H9 (cell line): ENCODE results near the gene TM9SF2. TPM values are rescaled to one million over a fixed set of nuclear protein-coding genes. Genes with fewer than 3 reads are reported as not detected.

Source experiments
- DNase-seq: peaks from one replicate; pipeline ENCODE4 v3.0.0-alpha.2; 2017
- H2AFZ ChIP-seq: one replicate; pipeline ENCODE4 v1.6.1; 2013; ENCODE audit warnings: mild to moderate bottlenecking, low read length, control low read depth, moderate library complexity
- H2AK5ac ChIP-seq: 2 replicates; pipeline ENCODE4 v1.6.1; 2013; ENCODE audit warnings: low read length, control low read depth, mixed read lengths; ENCODE audit not compliant: insufficient read length
- H2BK120ac ChIP-seq: one replicate; pipeline ENCODE4 v1.6.1; 2013; ENCODE audit warnings: low read depth, mild to moderate bottlenecking, low read length, control low read depth, inconsistent platforms; ENCODE audit not compliant: poor library complexity, severe bottlenecking
- H2BK12ac ChIP-seq: 2 replicates; pipeline ENCODE4 v1.6.1; 2013; ENCODE audit warnings: low read length, control low read depth, mixed read lengths, low read depth; ENCODE audit not compliant: insufficient read length
- H2BK15ac ChIP-seq: 2 replicates; pipeline ENCODE4 v1.6.1; 2013; ENCODE audit warnings: low read depth, low read length, control low read depth
- H2BK20ac ChIP-seq: one replicate; pipeline ENCODE4 v1.6.1; 2013; ENCODE audit warnings: low read depth, mild to moderate bottlenecking, low read length, control low read depth, inconsistent platforms; ENCODE audit not compliant: poor library complexity, severe bottlenecking
- H2BK5ac ChIP-seq: 2 replicates; pipeline ENCODE4 v1.6.1; 2013; ENCODE audit warnings: low read length, control low read depth, mixed read lengths; ENCODE audit not compliant: insufficient read length
- H3K14ac ChIP-seq: 2 replicates; pipeline ENCODE4 v1.6.1; 2013; ENCODE audit warnings: low read length, control low read depth; ENCODE audit not compliant: insufficient read depth
- H3K18ac ChIP-seq: 2 replicates; pipeline ENCODE4 v1.6.1; 2013; ENCODE audit warnings: low read depth, mild to moderate bottlenecking, mixed read lengths, low read length, control low read depth; ENCODE audit not compliant: insufficient read length
- H3K23ac ChIP-seq: 2 replicates; pipeline ENCODE4 v1.6.1; 2013; ENCODE audit warnings: low read length, control low read depth, mixed read lengths, low read depth; ENCODE audit not compliant: insufficient read length
- H3K23me2 ChIP-seq: 2 replicates; pipeline ENCODE4 v1.6.1; 2013; ENCODE audit warnings: low read depth, mild to moderate bottlenecking, mixed read lengths, low read length, control low read depth; ENCODE audit not compliant: insufficient read length, poor library complexity, severe bottlenecking
- H3K27ac ChIP-seq: 2 replicates; pipeline ENCODE4 v1.5.1; 2013; ENCODE audit warnings: low read length, control low read depth, mixed read lengths, low read depth; ENCODE audit not compliant: insufficient read length
- H3K27me3 ChIP-seq: 2 replicates; pipeline ENCODE4 v1.6.1; 2013; ENCODE audit warnings: low read length, control low read depth, inconsistent platforms; ENCODE audit not compliant: insufficient read depth
- H3K4ac ChIP-seq: 2 replicates; pipeline ENCODE4 v1.6.1; 2013; ENCODE audit warnings: low read depth, mild to moderate bottlenecking, control low read depth, inconsistent platforms, low read length, moderate library complexity
- H3K4me1 ChIP-seq: 2 replicates; pipeline ENCODE4 v1.6.1; 2013; ENCODE audit warnings: low read length, control low read depth, inconsistent platforms; ENCODE audit not compliant: insufficient read depth
- H3K4me2 ChIP-seq: 2 replicates; pipeline ENCODE4 v1.6.1; 2013; ENCODE audit warnings: low read length, control low read depth, mixed read lengths; ENCODE audit not compliant: insufficient read length, insufficient read depth
- H3K56ac ChIP-seq: 2 replicates; pipeline ENCODE4 v1.6.1; 2013; ENCODE audit warnings: low read depth, mild to moderate bottlenecking, mixed read lengths, low read length, control low read depth; ENCODE audit not compliant: insufficient read length
- H3K79me1 ChIP-seq: 2 replicates; pipeline ENCODE4 v1.6.1; 2013; ENCODE audit warnings: low read depth, mild to moderate bottlenecking, moderate library complexity, low read length, control low read depth, inconsistent platforms; ENCODE audit not compliant: insufficient read depth, poor library complexity, severe bottlenecking
- H3K79me2 ChIP-seq: 2 replicates; pipeline ENCODE4 v1.6.1; 2013; ENCODE audit warnings: low read length, control low read depth, inconsistent platforms; ENCODE audit not compliant: insufficient read depth
- H3K9ac ChIP-seq: 2 replicates; pipeline ENCODE4 v1.6.1; 2013; ENCODE audit warnings: low read length, control low read depth, mixed read lengths; ENCODE audit not compliant: insufficient read length; ENCODE audit errors: extremely low read depth
- H3K9me3 ChIP-seq: one replicate; pipeline ENCODE4 v1.6.1; 2013; ENCODE audit warnings: low read depth, low read length, inconsistent platforms; ENCODE audit not compliant: control insufficient read depth
- H3T11ph ChIP-seq: one replicate; pipeline ENCODE4 v1.6.1; 2013; ENCODE audit warnings: mild to moderate bottlenecking, low read length, control low read depth, inconsistent platforms
- H4K20me1 ChIP-seq: one replicate; pipeline ENCODE4 v1.6.1; 2013; ENCODE audit not compliant: control insufficient read depth, insufficient read length, insufficient read depth
- H4K5ac ChIP-seq: 2 replicates; pipeline ENCODE4 v1.6.1; 2013; ENCODE audit warnings: low read depth, mild to moderate bottlenecking, mixed read lengths, low read length, control low read depth; ENCODE audit not compliant: insufficient read length
- H4K8ac ChIP-seq: replicated peaks from 2 replicates; pipeline ENCODE4 v1.6.1; 2013; ENCODE audit warnings: low read length, control low read depth, mixed read lengths, low read depth; ENCODE audit not compliant: insufficient read length
- H4K91ac ChIP-seq: 2 replicates; pipeline ENCODE4 v1.6.1; 2013; ENCODE audit warnings: low read depth, mild to moderate bottlenecking, moderate library complexity, mixed read lengths, low read length, control low read depth; ENCODE audit not compliant: insufficient read length
- H3K27ac Mint-ChIP-seq, 3 experiments: 2 replicates in 2 of 3; 3 replicates in 1 of 3; pipeline ENCODE4 v1.8.0; 2020 to 2021; ENCODE audit warnings: mixed read lengths in 3 of 3, mild to moderate bottlenecking in 1 of 3, moderate library complexity in 1 of 3
- H3K27me3 Mint-ChIP-seq: 2 replicates; pipeline ENCODE4 v1.8.0; 2021; ENCODE audit warnings: low read depth, mild to moderate bottlenecking, moderate library complexity, mixed read lengths
- H3K36me3 Mint-ChIP-seq, 3 experiments: 2 replicates in 2 of 3; 3 replicates in 1 of 3; pipeline ENCODE4 v1.8.0; 2020 to 2021; ENCODE audit warnings: low read depth in 3 of 3, mixed read lengths in 3 of 3; ENCODE audit not compliant: insufficient read depth in 1 of 3
- H3K4me1 Mint-ChIP-seq, 2 experiments: 2 replicates each; pipeline ENCODE4 v1.8.0; 2020; ENCODE audit warnings: mixed read lengths in 2 of 2
- H3K4me3 Mint-ChIP-seq, 2 experiments: 2 replicates in 1 of 2; 3 replicates in 1 of 2; pipeline ENCODE4 v1.8.0; 2020 to 2021; ENCODE audit warnings: mild to moderate bottlenecking in 2 of 2, mixed read lengths in 2 of 2, moderate library complexity in 1 of 2
- H3K9me3 Mint-ChIP-seq, 2 experiments: 2 replicates in 1 of 2; 3 replicates in 1 of 2; pipeline ENCODE4 v1.8.0; 2020; ENCODE audit warnings: mild to moderate bottlenecking in 2 of 2, mixed read lengths in 2 of 2, moderate library complexity in 1 of 2
- WGBS: extraction: QIAGEN DNeasy Blood & Tissue Kit; methylation state at CpG from one replicate; pipeline ENCODE4 v1.1.7; 2013; ENCODE audit warnings: missing lambda C conversion rate, low lambda C conversion rate, mixed read lengths; ENCODE audit not compliant: insufficient read length; ENCODE audit errors: extremely low coverage; 5-methylcytosine and 5-hydroxymethylcytosine counted together
- total RNA-seq: library from RNA; stranded (reverse); gene quantifications from 2 replicates; pipeline ENCODE4 v1.2.1, GENCODE V29; 2021
- TF ChIP-seq, protein P1 (sequence below): fragments of 200-600 bp; sonication (generic); conservative IDR thresholded peaks from 3 replicates; pipeline ENCODE4 v1.8.0; 2021; ENCODE audit warnings: antibody characterized with exemption, mild to moderate bottlenecking

The TM9SF2 gene
- total RNA-seq, 1 experiment from 2014 or later, result 86.1 TPM

GRCh38 chr13:99517577-99517976 is 16.3 kb downstream of the TM9SF2 start:
- H3K79me2 ChIP-seq, result peaks cover 20% of the 10 kb centered on the region; the same call in 1 of the 2 replicates
- Mint-ChIP-seq H3K9me3 (no peaks in the 10 kb centered on the region), H3K4me1 (no peaks in the 10 kb centered on the region; a peak in 1 of 4 replicates), H3K36me3 (peaks cover 9 to 26% (median 21%) of the 10 kb centered on the region in 3 experiments; a peak in 6 of 7 replicates), H3K27ac (no peak overlapping the region), H3K27me3 (no peaks in the 10 kb centered on the region), H3K4me3 (no peak overlapping the region)
- H3K23me2 ChIP-seq, result no peaks in the 10 kb centered on the region
- no CpG with 5 or more reads among the region's 2 CpGs for WGBS
- peaks cover 5% of the 10 kb centered on the region for H3K79me1 ChIP-seq
- no peak overlapping the region for H2BK12ac ChIP-seq
- H2BK20ac ChIP-seq, result no peak overlapping the region
- no peak overlapping the region for H3K9ac ChIP-seq
- H3T11ph ChIP-seq, result no peak overlapping the region
- H3K27ac ChIP-seq, result no peak overlapping the region
- H4K91ac ChIP-seq, result no peak overlapping the region
- no peak overlapping the region for H3K14ac ChIP-seq
- H3K9me3 ChIP-seq, result no peaks in the 10 kb centered on the region
- H3K18ac ChIP-seq, result no peak overlapping the region
- TF ChIP-seq, protein P1, sequence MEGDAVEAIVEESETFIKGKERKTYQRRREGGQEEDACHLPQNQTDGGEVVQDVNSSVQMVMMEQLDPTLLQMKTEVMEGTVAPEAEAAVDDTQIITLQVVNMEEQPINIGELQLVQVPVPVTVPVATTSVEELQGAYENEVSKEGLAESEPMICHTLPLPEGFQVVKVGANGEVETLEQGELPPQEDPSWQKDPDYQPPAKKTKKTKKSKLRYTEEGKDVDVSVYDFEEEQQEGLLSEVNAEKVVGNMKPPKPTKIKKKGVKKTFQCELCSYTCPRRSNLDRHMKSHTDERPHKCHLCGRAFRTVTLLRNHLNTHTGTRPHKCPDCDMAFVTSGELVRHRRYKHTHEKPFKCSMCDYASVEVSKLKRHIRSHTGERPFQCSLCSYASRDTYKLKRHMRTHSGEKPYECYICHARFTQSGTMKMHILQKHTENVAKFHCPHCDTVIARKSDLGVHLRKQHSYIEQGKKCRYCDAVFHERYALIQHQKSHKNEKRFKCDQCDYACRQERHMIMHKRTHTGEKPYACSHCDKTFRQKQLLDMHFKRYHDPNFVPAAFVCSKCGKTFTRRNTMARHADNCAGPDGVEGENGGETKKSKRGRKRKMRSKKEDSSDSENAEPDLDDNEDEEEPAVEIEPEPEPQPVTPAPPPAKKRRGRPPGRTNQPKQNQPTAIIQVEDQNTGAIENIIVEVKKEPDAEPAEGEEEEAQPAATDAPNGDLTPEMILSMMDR, result no peak
- H3K23ac ChIP-seq, result no peak overlapping the region
- no peak overlapping the region for H4K8ac ChIP-seq
- no peaks in the 10 kb centered on the region for H3K27me3 ChIP-seq
- no peak overlapping the region for H3K4me2 ChIP-seq
- no peak overlapping the region for H3K4ac ChIP-seq
- H3K4me1 ChIP-seq, result no peaks in the 10 kb centered on the region
- H3K56ac ChIP-seq, result no peak overlapping the region
- DNase-seq, result no peak
- H2BK15ac ChIP-seq, result no peak overlapping the region
- no peak overlapping the region for H4K5ac ChIP-seq
- H2BK120ac ChIP-seq, result no peak overlapping the region
- H4K20me1 ChIP-seq, result no peaks in the 10 kb centered on the region
- H2AFZ ChIP-seq, result no peak overlapping the region
- H2BK5ac ChIP-seq, result no peak overlapping the region
- H2AK5ac ChIP-seq, result no peak overlapping the region
